Fibroblast of peridontal ligament (primary cell): ENCODE data around the gene ABLIM2.
A peak's percentile ranks its signal among the peaks of the same experiment; 100 is the strongest.

ENCODE experiments used
- DNase-seq: peaks from one replicate; pipeline ENCODE4 v3.0.0-alpha.2; 2010; ENCODE audit errors: extremely low read depth

The ABLIM2 gene

DNA sequence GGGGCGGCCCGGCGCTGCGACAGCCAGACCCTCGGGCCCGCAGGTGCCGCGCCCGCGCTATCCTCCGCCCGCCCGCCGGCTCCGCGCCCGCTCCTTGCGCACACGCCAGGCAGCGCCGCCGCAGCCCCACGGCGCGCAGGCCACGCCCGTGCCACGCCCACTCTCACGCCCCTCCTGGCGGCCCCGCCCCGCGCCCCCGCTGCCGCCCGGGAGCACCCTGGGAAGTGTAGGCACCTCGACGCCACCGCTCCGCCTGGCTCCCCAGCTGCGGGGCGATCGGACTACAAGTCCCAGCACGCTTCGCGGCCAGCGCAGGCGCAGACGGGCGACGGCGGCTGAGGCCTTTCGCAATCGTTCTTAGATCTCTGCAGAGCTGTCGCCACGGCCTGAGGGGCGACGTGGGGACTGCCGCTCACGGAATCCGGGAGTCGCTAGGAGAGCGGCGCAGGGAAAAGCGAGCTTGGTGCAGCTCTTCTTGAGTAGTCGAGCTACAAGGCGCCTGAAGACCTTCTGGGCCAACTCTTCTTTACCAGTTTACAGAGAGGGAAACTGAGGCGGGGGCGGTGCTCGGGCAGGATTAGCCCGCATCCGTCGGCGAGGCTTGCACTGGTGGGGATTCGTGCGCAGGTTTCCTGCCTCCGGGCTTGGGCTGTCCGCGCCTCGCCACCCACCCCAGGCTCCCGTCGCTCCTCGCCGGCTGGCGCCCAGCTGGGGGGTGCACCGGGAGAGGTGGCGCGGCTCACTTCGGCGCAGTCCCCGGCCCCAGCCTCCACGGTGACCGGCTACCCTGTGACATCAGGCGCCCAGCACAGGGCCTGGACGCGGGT is at the start of gene ABLIM2:
Gene ABLIM2, minus strand, starts transcription at position 104 of the 827 bp plus-strand sequence. CDS start 124 bp downstream, outside the sequence.
- peak; percentile 95 for DNase-seq

DNA sequence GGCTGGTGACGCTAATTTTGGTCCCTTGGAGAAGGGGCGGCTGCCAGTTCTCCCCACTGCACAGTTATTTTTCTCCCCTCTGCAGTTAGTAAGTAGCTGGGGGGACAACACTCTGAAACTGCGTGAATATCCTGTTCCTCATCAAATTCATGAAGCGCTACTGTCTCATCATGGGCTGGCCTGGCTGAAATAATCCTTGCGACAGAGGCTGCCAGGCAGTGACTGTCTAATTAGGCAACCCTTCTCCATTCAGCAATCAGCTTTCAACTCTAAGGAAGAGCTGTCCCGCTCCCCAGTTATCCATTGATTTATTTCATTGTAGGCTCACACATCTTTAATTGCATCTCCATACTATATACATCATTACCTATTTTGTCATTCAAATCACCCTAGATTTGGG is 48.7 kb upstream of the ABLIM2 start:
- DNase-seq: no peak

DNA sequence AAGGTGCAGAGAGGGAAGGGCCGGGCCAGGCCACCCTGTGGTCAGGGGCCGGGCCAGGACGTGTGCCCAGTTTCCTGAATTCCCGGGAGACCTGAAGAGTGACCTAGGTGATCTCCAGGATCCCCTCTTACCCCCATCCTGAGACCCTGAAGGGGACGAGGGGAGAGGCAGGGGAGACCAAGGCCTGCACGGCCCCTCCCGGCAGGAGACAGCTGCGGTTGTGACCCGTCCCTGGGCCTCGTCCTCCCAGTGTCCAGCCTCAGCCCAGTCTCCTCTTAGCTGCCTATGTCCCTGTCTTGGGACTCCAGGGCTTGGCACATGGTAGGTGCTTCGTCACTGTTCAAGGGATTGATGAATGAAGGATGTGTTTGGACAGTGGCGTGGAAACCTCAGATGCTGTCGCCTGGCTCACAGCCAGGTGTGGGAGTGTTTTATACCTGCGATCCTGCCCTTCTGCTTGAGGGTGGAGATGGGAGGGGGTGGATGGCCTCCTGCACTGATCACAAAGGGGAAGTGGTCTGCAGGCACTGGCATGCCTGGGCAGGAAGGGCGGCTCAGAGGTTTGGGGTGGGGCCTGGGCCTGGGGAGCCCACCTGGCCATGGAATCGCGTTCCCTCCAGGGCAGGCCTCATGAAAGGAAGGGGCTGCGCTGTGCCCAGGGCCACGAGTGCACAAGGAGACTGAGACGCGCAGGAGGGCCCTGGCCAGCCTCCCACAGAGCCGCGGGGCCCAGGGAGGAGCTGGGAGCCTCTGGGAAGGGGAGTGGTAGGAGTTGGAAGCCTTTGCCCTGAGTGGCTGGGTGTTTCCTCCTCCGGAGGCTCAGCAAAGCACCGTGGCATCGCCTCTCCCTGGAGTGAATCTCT is 47.4 kb upstream of the ABLIM2 start:
- no peak for DNase-seq

DNA sequence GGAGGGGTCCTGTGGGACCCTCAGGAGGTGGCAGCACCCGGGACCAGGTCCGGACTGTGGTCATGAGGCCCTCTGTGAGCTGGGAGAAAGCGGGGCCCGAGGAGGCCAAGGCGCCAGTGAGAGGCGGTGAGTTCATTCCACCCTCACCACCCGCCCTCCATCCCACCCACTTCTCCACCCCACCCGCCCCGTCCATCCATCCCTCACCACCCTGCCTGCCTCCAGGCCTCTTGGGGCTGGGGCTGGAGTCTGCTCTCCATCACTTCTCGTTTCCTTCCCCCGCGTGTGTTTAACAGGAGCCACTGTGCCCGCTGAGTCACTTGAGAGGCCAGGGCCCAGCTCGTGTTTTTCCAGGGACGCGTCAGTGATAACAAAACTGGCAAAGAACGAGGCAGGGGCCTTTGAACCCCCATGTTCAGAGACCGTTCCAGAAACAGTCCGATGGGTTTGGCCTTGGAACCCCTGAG is 46.7 kb upstream of the ABLIM2 start:
- no peak for DNase-seq

DNA sequence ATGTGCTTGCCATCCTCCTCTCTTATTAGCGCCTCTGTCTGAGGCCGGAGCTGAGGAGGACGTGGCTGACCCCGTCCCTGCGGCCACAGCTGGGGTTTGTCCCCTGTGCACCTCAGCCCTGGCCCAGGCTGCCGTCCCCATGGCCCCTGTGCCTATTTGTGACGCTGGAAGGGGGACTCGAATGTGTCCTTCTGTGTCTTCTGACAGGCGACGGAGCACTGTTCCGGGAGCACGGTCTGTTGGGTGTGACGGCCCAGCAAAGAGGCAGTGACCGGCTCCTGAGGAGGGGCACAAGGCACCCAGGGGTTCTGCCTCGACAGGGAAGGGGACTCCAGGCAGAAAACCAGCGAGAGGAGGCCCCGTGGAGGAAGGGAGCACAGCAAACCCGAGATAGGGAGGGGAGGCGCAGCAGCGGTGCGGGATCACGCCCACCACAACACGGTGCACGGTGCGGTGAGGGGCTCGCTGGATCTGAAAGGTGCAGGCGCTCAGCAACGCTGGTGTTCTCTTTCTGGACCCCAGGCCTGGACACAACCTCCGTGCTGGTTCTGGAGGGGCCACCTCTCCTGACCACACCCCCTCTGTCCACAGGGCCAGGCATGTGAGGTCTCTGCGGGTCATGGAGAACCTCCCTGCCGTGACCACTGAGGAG is 46.1 kb upstream of the ABLIM2 start:
- DNase-seq: no peak

DNA sequence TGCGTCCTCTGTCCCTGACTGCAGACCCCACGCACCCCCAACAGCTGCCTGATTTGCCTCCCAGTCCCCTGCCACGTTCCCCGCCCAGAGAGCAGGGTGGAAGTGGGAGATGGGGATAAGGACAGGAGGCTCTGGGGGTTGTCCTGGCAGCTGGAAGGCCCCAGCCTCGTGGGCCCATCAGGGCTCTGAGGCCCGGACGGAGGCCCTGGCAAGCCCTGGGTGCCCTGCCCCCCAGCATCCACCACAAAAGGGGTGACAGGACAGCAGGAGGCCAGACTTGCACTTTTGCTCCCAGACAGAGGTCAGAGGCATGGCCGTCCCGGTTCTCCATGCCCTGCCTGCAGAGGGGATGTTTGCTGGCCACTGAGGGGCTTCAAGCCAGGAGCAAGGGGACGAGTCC is 45.2 kb upstream of the ABLIM2 start:
- no peak for DNase-seq

DNA sequence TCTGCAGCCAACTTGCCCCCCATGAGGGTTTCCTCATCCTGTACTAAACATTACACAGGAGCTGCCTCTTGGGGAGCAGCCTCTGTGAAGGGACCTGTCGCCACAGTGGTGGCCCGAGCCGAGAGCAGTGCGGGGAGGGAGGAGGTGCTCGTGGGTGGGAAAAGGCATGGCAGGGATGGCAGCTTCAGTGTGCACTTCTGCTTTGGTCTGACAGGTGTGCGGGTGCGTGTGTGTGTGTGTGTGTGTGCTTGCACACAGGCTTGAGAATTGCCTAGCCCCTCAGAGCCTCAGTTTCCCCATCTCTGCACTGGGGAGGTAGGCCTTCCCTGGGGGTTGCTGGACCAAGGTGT is 44.4 kb upstream of the ABLIM2 start:
- DNase-seq: no peak

DNA sequence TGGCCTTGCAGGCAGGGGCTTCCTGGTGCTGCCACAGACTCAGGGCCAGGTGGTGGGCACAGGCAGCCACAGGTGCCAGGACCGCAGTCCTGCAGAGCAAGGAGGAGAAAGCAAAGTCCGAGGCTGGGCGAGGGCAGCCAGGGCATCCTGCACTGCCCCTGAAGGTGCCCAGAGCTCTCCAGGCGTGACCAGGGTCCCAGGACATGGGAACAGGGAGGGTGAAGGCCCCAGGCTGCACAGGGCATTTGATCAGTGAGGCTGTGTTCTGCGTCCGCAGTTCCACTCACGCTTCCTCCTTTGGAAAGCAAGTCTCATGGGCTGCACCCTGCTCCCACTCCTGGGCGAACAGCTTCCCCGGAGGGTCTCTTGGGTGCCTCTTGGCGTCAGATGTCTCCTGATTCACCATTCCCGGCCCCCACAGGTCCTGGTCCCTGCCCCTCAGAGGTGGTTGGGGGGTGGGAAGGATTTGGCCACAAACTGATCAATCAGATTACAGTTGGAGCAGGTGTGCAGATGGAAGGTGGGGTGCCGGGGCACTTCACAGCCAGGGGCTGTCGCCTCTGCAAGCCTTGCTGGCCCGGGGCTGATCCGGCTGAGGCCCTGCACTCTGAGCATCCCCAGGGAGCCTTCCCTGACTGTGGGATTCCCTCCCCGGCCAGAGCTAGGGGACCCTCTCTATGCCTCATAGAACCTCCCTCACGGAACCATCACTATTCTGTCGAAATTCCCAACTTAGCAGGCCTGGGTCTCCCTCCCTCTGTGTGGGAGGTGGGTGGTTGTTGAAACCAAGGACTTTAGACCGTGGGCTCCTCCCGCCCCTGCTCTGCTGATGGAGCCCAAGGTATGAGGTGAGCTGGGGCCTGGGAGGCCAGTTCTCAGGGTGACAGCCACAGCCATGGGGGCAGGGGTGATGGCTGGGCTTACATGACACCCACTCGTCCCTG is 43.8 kb upstream of the ABLIM2 start:
- no peak for DNase-seq

DNA sequence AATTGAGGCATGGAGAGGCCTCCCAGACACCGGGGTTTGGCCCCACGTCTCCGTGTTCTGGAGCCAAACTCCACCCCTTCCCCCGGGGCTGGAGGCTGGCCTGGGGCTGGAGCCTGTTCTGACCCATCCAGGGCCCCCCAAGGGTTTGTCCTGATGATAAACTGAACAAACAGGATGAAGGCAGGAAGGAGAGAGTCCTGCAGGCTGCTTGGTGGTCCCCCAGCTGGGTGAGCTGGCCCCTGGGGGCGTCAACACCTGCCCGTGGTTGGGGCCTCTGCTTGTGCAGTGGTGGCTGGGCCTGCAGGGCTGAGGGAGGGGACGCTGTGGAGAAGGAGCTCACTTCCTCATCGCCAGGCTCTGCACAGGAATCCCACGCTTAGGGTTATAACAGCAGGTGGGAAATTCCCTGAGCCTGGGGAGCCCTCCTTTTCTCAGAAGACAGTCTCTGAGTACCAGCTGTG is 42.7 kb upstream of the ABLIM2 start:
- DNase-seq: no peak

DNA sequence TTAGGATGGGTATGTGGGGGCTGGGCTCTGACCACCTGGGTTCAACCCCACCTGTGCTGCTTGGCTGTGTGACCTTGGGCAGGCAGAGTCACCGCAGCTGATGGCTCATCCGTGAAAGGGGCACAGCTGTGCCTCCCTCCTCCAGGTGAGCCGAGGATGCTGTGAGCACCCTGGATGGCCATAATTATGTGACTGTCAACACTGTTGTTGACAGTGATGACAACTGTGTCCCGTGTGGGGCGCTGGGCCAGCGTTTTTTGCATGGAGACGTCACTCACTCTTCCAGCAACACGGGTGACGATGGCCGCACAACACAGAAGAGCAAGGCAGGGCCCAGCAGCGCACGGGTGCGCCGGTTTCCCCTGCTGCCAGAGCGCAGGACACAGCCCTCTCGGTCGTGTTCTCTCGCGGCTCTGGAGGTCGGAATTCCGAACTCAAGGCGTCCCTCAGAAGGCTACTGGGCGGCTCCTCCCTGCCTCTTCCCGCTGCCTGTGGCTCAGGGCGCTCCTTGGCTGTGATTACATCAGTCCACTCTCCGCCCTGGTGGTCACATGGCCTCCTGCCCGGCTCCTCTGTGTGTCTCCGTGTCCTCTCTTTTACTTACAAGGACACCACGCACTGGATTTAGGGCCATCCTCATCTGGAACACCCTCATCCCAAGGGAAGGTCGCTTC is 41.8 kb upstream of the ABLIM2 start:
- DNase-seq: no peak

DNA sequence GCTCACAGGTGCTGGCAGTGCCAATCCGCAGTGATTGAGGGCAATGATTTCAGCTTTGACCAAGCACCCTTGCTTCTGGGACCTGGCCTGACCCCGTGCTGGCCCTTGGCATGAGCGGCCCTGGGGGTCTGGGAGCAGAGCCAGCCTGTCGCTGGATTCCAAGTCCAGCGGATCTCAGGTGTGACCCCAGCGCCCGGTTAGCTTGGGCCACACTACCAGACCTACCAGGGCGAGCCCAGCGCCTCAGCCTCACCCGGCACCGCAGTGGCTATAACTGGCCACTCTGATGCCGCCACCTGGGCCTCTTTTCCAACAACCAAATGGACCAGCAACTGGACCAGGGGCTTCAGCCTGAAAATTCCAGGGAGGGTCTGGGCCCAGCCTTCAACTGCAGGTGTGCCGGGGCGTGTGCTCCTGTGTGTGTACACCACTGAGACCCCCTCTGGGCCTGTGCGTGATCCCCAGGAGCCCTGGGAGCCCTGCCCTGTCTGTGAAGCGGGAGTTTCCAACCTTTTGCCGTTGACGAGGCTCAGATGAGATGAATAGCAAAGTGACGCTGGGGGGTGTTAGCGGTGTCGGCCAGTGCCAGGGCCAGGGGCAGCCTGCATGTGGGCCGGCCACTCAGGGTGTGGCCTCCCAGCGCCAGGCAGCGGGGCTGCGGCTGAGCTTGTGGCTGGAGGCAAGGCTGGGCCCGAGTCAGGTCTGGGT is 41.1 kb upstream of the ABLIM2 start:
- no peak for DNase-seq

DNA sequence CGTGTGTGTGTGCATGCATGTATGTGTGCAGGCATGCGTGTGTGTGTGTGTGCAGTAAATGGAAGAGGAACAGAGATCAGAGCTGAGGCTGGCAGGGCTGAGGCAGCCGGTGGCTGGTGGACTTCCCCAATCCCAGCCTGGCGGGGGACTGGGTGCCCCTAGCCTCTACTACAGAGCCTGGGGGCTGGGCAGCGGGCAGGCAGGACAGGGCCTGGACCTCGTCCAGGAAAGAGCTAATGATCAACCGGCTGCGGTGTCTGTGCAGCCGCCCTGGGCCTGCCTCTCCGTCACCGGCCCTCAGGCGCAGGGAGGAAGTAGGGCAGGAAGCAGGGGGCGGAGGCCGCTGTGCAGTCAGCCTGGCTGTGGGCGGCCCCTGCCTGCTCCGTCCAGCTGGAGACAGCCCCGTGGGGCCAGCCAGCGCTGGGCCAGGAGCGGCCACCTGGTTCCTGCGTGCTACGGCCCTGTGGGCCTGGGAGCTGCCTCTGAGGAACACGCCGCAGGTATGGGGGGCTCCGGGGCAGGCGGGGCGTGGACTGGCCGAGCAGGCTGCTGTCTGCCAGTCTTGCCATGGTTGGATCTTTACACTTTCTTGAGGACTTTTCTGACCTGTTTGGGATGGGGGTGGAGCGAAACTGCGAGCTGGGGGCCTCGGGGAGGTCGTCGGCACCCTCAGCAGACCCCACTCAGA is 40.4 kb upstream of the ABLIM2 start, which contains the start of gene SH3TC1:
Gene SH3TC1, plus strand, starts transcription at position 385 of the 688 bp plus-strand sequence. CDS start 5,905 bp downstream, outside the sequence.
- peak; percentile 35 for DNase-seq

DNA sequence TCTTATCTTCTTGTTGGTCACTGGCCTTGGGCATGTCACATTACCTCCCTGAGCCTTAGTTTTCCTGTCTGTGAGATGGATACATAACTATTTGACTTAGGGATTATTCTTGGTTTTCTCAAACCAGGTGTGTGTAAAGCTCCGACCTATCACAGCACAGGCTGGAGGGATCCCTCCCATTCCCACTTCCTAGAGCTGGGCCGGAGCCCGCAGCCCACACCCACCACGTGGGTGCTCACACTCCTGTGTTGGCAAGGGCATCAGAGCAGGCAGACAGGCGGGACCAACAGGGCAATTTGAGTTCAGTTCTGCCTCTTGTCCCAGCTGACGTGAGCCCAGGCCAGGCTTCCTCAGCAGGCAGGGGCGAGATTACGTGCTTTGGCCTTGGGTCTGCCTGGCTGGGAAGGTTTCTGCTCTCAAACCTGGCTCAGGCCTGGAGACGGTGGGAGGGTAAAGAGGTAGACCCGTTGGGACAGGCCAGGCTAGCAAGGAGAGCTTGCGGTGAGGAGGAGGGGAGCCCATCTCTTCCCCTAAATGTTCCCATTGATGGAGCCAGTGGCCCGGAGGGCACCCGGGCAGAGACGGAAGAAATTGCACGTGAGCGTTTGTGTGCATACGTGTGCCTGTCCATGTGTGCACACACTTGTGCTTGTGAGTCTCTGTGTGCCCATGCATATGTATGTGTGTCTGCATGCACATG is 39.7 kb upstream of the ABLIM2 start:
- DNase-seq: no peak

DNA sequence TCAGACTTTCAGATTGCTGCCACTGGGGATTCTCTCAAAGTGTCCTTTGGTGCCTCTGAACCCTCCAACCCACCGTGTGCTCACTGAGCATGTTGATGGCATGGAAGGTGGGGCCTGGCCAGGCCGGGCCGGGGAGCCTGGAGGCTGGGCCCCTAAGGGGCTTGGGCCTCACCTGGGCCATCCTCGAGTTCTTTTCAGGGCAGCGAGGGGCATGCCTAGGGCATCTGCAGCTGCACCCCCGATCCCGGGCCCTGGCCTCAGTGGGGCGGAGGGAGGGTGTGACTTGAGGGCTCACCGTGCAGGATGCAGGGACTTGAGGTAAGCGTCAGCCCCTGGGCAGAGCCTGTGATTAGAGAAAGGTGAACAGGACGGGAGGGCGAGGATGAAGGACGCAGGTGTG is 38.9 kb upstream of the ABLIM2 start:
- DNase-seq: no peak

DNA sequence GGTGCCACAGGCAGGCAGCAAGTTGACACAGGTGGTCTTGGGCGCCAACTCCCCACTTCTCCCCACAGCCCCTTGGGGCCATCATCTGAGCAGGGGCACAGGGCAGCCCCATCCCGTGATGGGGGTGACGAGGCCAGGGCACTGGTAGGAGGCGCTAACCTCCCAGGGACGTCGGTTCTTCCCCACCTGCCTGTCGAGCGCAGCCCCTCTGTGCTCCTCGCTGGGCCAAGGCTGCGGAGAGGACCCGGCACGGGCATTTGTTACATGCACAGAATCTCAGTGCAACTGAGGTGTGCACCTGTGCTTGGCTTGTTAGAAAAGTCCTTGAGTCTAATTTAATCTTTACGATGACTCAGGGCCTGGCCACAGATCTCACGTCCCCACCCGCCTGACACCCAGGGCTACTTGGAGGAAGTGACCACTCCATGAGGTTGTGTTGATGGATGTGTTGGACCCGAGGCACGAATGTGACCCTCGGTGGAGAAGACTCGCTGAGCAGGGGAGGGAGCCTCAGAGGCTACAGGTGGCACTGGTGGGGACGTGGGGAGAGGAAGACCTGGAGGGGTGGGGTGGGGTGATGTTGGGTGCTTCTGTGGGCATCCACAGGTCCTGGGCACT is 37.3 kb upstream of the ABLIM2 start:
- no peak for DNase-seq

DNA sequence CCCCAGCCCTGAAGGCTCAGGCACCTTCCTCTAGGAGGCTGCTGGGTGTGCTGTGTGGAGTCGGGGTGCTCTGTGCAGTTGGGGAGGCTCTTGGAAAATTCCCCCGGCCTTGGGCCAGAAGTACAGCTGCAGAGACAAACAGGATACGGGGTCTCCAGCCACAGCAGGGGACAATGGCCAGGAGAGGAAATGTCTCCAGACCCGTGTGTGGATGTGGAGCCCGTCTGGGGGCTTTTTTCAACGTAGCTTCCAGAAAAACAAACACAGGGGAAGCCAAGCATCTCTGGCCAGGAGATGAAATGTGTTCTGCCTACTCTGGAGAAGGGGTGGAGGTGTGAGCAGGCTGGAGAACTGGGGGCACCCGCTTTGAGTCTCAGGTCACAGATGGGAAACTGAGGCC is 36.8 kb upstream of the ABLIM2 start:
- DNase-seq: no peak

DNA sequence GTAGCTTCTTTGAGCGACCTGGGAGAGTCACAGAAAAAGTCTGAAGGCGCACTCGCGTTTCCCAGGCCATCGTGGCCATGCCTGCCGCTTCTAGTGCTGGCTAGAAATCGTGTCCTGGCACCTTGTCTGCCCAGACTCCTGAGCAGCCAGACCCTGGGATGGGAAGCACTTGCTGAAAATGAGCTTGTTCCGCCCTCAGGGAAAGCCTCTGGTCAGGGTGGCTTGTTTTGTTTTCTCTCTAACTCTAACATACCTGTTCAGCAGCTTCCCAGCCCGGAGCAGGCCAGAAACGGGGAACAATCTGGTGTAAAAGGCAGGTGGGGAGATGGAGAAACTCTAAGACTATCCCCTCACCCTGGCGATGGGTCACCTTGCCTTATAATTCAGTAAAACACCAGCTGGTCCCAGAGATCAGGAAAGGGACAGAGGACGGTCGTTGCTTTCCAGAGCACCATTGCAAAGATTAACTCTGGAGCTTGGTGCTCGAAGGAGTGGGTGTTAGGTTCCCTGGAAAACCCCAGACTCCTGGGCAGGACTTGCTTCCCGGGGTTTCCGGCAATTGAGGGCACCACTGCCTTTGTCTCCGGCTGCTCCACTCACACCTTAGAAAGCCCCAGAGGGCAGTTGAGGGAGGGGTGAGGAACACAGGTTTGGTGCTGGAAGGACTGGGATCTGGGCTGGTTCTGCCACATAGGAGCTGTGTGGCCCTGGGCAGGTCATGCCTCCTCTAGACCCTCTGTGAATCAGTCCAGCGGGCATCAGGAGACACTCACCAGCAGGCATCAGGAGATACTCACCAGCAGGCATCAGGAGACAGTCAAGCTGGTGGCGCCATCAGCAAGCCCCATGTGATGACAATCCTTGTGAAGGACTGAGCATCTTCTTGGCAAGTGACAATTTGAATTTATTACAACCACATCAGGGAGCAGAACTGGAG is 36.0 kb upstream of the ABLIM2 start:
- DNase-seq: no peak
